Stimulated activated CD8-positive, alpha-beta memory T cell treated with anti-CD3 and anti-CD28 coated beads, Interleukin-4, amount 100 ng/mL, for 48 hours (primary cell): Measurements from ENCODE around the gene NOP53.
"Not testable (repeated sequence)": the region's sequence is repeated elsewhere in the genome, so short reads cannot be mapped to it uniquely, and the experiment has no call there.

Experiments
- DNase-seq: peaks from one replicate; pipeline ENCODE4 v3.0.0-alpha.2; 2020

The NOP53 gene

GRCh38 chr19:47745010-47745901 lies at the start of gene NOP53:
Gene NOP53 (plus strand): TSS chr19:47745546. CDS start chr19:47745560, 14 bp downstream.
- DNase-seq = peak; percentile 98

- DNase-seq = no peak
Measured at GRCh38 chr19:47696635-47697034, 48.7 kb upstream of the NOP53 start.

- peak; percentile 75 for DNase-seq
Measured at GRCh38 chr19:47697863-47698609, 47.3 kb upstream of the NOP53 start.

- DNase-seq = no peak
Measured at GRCh38 chr19:47698631-47699359, 46.6 kb upstream of the NOP53 start.

GRCh38 chr19:47699360-47699917 lies 45.9 kb upstream of the NOP53 start:
- DNase-seq = peak; percentile 80

GRCh38 chr19:47700934-47701716 lies 44.2 kb upstream of the NOP53 start:
- no peak for DNase-seq

- no peak for DNase-seq
Measured at GRCh38 chr19:47701717-47702552, 43.4 kb upstream of the NOP53 start.

GRCh38 chr19:47702671-47703070 lies 42.7 kb upstream of the NOP53 start:
- no peak for DNase-seq

- no peak for DNase-seq
Measured at GRCh38 chr19:47703301-47703700, 42.0 kb upstream of the NOP53 start.

- no peak for DNase-seq
Measured at GRCh38 chr19:47704024-47704423, 41.3 kb upstream of the NOP53 start.

- no peak for DNase-seq
Measured at GRCh38 chr19:47704656-47705055, 40.7 kb upstream of the NOP53 start.

- DNase-seq = peak; percentile 89
Measured at GRCh38 chr19:47707135-47707925, 38.0 kb upstream of the NOP53 start.

- no peak for DNase-seq
Measured at GRCh38 chr19:47711652-47712242, 33.6 kb upstream of the NOP53 start.

- DNase-seq = peak; percentile 77
Measured at GRCh38 chr19:47713046-47714021, 32.0 kb upstream of the NOP53 start, which contains the start of gene EHD2. Gene EHD2 (plus strand): TSS chr19:47713422. CDS start chr19:47716613, 3,191 bp downstream.

- DNase-seq = no peak
Measured at GRCh38 chr19:47714339-47714738, 31.0 kb upstream of the NOP53 start.

GRCh38 chr19:47714855-47715254 lies 30.5 kb upstream of the NOP53 start:
- DNase-seq = not testable (repeated sequence)

GRCh38 chr19:47716270-47716937 lies 28.9 kb upstream of the NOP53 start:
- DNase-seq = no peak
